Measurements from ENCODE around the gene SFSWAP.

SFSWAP gene

DNA sequence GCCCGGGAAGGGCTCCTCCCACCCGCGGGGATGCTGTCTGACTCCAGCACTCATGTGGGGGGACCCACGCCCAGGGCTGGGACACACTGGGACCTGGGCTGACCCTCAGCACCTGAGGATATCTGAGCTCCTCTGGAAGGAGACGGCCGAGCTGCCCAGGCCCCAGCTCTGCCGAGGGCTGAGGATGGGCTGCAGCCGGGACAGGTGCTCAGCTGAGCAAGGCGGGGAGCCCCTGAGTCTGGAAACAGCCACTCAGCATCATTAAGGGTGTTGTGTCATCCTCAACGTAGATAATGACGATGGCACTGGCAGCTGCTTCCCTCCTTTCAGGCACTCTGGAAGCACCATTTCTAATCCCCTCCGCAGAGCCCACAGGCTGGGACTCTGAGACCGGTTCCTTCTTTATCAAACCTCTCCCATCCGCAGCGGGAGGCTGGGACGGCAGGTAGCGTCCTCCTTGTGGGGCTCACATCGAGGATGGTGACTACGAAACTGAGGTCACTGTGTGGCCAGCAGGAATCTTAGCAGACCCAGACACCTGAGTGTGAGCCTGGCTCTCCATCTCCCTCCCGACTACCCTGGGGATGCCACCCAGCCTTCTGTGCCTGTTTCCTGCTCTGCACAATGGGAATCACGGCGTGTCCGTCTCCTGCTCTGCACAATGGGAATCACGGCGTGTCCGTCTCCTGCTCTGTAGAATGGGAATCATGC is 26.7 kb upstream of the SFSWAP start:
- no peak for TF ChIP-seq CTCF (IDR thresholded peaks at IDR 0.05; ENCODE audit: low read length, missing control alignments)
- DNase-seq (ENCODE audit: low read depth) = no peak
- H3K4me3 ChIP-seq (replicated peaks; ENCODE audit: low read depth, low read length) = no peak overlapping the region

GRCh38 chr12:131687346-131688125 is 23.4 kb upstream of the SFSWAP start:
- no peak overlapping the region for H3K4me3 ChIP-seq (replicated peaks; ENCODE audit: low read depth, low read length)
- no peak for TF ChIP-seq CTCF (IDR thresholded peaks at IDR 0.05; ENCODE audit: low read length, missing control alignments)
- DNase-seq (ENCODE audit: low read depth) = no peak

- no peak overlapping the region for H3K4me3 ChIP-seq (replicated peaks; ENCODE audit: low read depth, low read length)
- no peak for TF ChIP-seq CTCF (IDR thresholded peaks at IDR 0.05; ENCODE audit: low read length, missing control alignments)
- no peak for DNase-seq (ENCODE audit: low read depth)
Measured at GRCh38 chr12:131688131-131688844, 22.6 kb upstream of the SFSWAP start.

GRCh38 chr12:131688845-131689154 is 22.1 kb upstream of the SFSWAP start:
- TF ChIP-seq CTCF (IDR thresholded peaks at IDR 0.05; ENCODE audit: low read length, missing control alignments) = no peak
- no peak overlapping the region for H3K4me3 ChIP-seq (replicated peaks; ENCODE audit: low read depth, low read length)
- no peak for DNase-seq (ENCODE audit: low read depth)

DNA sequence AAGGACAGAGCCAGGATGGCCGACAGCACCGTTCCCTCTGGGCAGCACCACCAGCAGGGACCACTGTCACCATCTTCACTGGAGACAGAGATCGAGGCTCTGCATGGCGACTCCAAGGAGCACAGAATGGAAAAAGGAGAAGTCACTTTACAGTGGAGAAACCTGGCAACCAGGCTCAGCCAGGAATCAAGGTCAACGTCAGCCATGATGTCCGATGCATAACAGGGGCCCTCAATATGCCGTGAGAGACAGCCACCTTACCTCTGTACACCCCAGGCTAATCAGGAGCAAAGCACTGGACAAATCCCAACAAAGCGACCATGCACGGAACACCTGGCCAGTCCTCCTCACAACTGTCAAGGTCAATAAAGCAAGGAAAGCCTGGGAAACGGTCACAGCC is 20.6 kb upstream of the SFSWAP start:
- no peak overlapping the region for H3K4me3 ChIP-seq (replicated peaks; ENCODE audit: low read depth, low read length)
- no peak for TF ChIP-seq CTCF (IDR thresholded peaks at IDR 0.05; ENCODE audit: low read length, missing control alignments)
- DNase-seq (ENCODE audit: low read depth) = no peak

DNA sequence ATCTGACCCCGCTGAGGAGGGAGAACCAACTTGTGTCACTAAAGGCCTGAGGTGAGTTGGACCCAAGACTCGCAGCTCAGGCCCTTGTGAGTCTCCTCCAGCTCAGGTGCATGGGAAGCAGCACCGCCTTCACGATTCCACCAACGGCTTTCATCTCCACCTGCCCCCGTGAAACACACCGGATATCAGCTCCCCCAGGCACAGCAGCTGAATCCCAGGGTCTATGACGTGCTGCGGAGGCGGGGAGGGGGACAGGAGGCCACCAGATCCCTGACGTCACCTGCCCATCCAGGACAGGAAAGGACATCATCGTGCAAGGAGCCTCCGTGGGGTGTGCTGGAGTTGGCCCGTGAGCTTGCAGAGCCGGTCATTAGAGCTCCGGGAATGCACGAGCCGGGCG is 18.5 kb upstream of the SFSWAP start:
- TF ChIP-seq CTCF (IDR thresholded peaks at IDR 0.05; ENCODE audit: low read length, missing control alignments) = no peak
- H3K4me3 ChIP-seq (replicated peaks; ENCODE audit: low read depth, low read length) = no peak overlapping the region
- no peak for DNase-seq (ENCODE audit: low read depth)

Measured in fibroblast of pulmonary artery (primary cell).